GM13976 (cell line): ENCODE data around the gene RAB11FIP3.

Experiments used
- DNase-seq: peaks from one replicate; pipeline ENCODE4 v3.0.0; 2012; ENCODE audit warnings: low spot score
- CTCF ChIP-seq: IDR thresholded peaks from 2 replicates; pipeline ENCODE4 v1.5.1; 2012; ENCODE audit warnings: borderline replicate concordance, mild to moderate bottlenecking; ENCODE audit not compliant: insufficient read depth; ENCODE audit errors: extremely low read depth, missing control alignments, control extremely low read depth
- in situ Hi-C: fragments of 300-500 bp; cut with MboI; formaldehyde crosslinking; loops from one replicate; pipeline ENCODE4 v1.12.0; 2022; ENCODE audit warnings: low sequenced_read_pairs, mixed read lengths, inconsistent platforms; ENCODE audit not compliant: unreplicated experiment

RAB11FIP3 gene

GRCh38 chr16:510066-510825 lies 84.8 kb downstream of the RAB11FIP3 start:
- no peak for TF ChIP-seq CTCF
- no peak for DNase-seq
- in situ Hi-C loops: no loop called here

GRCh38 chr16:512802-513201 lies 87.4 kb downstream of the RAB11FIP3 start:
- TF ChIP-seq CTCF: no peak
- in situ Hi-C loops: no loop called here

DNA sequence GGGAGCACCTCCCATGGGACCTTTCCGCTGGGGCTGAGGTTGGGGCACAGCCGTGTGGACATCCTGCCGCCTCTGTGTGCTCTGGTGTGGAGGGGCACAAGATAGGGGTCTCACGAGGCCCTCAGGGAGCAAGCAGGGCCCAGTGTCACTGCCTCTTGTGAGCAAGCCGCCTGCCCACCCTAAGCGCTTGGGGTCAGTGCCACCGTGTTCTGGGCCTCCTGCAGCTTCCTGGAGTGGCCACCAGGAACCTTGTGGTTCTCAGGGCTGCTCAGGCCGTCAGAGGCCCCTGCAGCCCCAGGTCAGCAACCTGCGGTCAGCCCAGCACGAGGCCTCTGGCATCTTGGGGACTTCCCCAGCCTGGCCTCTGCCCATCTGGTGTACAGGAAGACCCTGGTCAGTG lies 88.5 kb downstream of the RAB11FIP3 start:
- no peak for DNase-seq
- TF ChIP-seq CTCF: no peak
- in situ Hi-C loops: no loop called here

More at GRCh38 chr16:512802-513201, 87.4 kb downstream of the RAB11FIP3 start:
- DNase-seq: no peak

GRCh38 chr16:515175-515938 lies 89.9 kb downstream of the RAB11FIP3 start:
- no peak for TF ChIP-seq CTCF
- DNase-seq: no peak
- in situ Hi-C loops: no loop called here

DNA sequence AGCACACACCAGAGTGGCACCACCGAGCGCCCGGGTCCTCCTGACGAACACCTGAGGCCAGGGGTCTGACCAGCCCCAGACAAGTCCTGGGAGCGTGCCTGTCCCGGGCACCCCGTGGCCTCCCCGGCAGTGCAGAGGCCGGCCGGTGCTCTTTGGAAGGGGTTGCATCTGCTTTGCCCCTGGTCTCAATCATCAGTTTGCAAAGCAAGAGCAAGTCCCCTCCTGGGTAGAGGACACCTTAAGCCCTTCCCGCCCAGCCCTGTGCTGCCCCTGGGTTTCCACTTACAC lies 90.4 kb downstream of the RAB11FIP3 start:
- DNase-seq: no peak
- no peak for TF ChIP-seq CTCF
- in situ Hi-C loops: no loop called here

GRCh38 chr16:516301-516700 lies 90.9 kb downstream of the RAB11FIP3 start:
- DNase-seq: no peak
- TF ChIP-seq CTCF: no peak
- in situ Hi-C loops: no loop called here
